Panc1 (cell line): Measurements from ENCODE around the gene SMARCA2. TPM values are rescaled to one million over a fixed set of nuclear protein-coding genes. Genes with fewer than 3 reads are reported as not detected.

Experiments
- ATAC-seq: fragments of 200-7000 bp; cut with Tn5 transposase; 2 replicates; pipeline ENCODE4 v1.9.1; 2020; ENCODE audit warnings: mild to moderate bottlenecking, moderate library complexity
- BruUV-seq: library from RNA; stranded (reverse); fragments of 400-500 nt; replicated peaks from 2 replicates; lab custom pipeline; 2021; lab: Mats Ljungman, UMichigan
- CTCF ChIA-PET: fragments of 300-600 bp; sonication (Branson Sonifier 250); formaldehyde crosslinking; loops from one replicate; lab custom pipeline; 2022; ENCODE audit warnings: antibody characterized with exemption; lab: Charles Lee
- POLR2A ChIA-PET: fragments of 300-600 bp; sonication (Branson Sonifier 250); formaldehyde crosslinking; loops from one replicate; lab custom pipeline; 2022; ENCODE audit warnings: antibody characterized with exemption; lab: Charles Lee
- DNase-seq: peaks from one replicate; pipeline ENCODE4 v3.0.0-alpha.2; 2010; ENCODE audit warnings: low read depth, low spot score
- H3K27ac ChIP-seq: 2 replicates; pipeline ENCODE4 v1.5.1; 2011; ENCODE audit warnings: mild to moderate bottlenecking, low read length, inconsistent platforms
- H3K27me3 ChIP-seq: fragments of 200-500 bp; sonication (Bioruptor generic); 2 replicates; pipeline ENCODE4 v1.6.0; 2014; ENCODE audit warnings: low read length, inconsistent platforms; ENCODE audit not compliant: control insufficient read depth, insufficient read depth
- H3K36me3 ChIP-seq: fragments of 200-500 bp; sonication (Bioruptor generic); 2 replicates; pipeline ENCODE4 v1.5.1; 2014; ENCODE audit warnings: inconsistent platforms, mild to moderate bottlenecking, low read length, moderate library complexity; ENCODE audit not compliant: control insufficient read depth, insufficient read depth
- H3K4me1 ChIP-seq: 2 replicates; pipeline ENCODE4 v1.5.1; 2011; ENCODE audit warnings: inconsistent platforms, mild to moderate bottlenecking, low read length, moderate library complexity; ENCODE audit not compliant: control insufficient read depth, insufficient read depth
- H3K4me3 ChIP-seq, 2 experiments: 2 replicates each; pipeline ENCODE4 v1.5.1; 2011 to 2012; ENCODE audit warnings: low read depth in 2 of 2, low read length in 2 of 2, mild to moderate bottlenecking in 2 of 2, inconsistent platforms in 1 of 2, moderate library complexity in 1 of 2
- H3K9me3 ChIP-seq: fragments of 200-500 bp; sonication (Bioruptor generic); 2 replicates; pipeline ENCODE4 v1.5.1; 2014; ENCODE audit warnings: low read depth, mild to moderate bottlenecking, inconsistent platforms, low read length, moderate library complexity; ENCODE audit not compliant: control insufficient read depth, insufficient read depth
- CTCF ChIP-seq: fragments of 450-650 bp; IDR thresholded peaks from 2 replicates; pipeline ENCODE4 v1.5.1; 2017; ENCODE audit warnings: mild to moderate bottlenecking
- POLR2AphosphoS5 ChIP-seq: IDR thresholded peaks from 2 replicates; pipeline ENCODE4 v1.6.1; 2012; ENCODE audit warnings: mild to moderate bottlenecking, low read depth, low read length, moderate library complexity
- REST ChIP-seq, 2 experiments: IDR thresholded peaks; 2 replicates each; pipeline ENCODE4 v1.6.1; 2011 to 2012; ENCODE audit warnings: low read depth in 2 of 2, control low read depth in 1 of 2, low read length in 1 of 2, mild to moderate bottlenecking in 1 of 2, moderate library complexity in 1 of 2; ENCODE audit not compliant: insufficient read depth in 1 of 2
- SIN3A ChIP-seq: IDR thresholded peaks from 2 replicates; pipeline ENCODE4 v1.6.1; 2012; ENCODE audit warnings: low read depth, mild to moderate bottlenecking, low read length, moderate library complexity, borderline replicate concordance; ENCODE audit not compliant: insufficient read depth
- TCF7L2 ChIP-seq: IDR thresholded peaks from 2 replicates; pipeline ENCODE4 v1.6.1; 2011; ENCODE audit warnings: mild to moderate bottlenecking, low read depth, low read length, inconsistent platforms
- in situ Hi-C: cut with HindIII; loops from 2 replicates; pipeline ENCODE4 v1.10.0; 2016; ENCODE audit warnings: low sequenced_read_pairs, low pct_unique_long_range_greater_than_20kb
- intact Hi-C: fragments of 100-400 bp; cut with micrococcal nuclease; formaldehyde crosslinking; loops from one replicate; pipeline ENCODE4 v1.10.0; 2022; ENCODE audit not compliant: unreplicated experiment
- total RNA-seq: library from RNA; stranded (reverse); gene quantifications from one replicate; pipeline ENCODE4 v1.2.1, GENCODE V29; 2021; ENCODE audit not compliant: unreplicated experiment

The SMARCA2 gene
- total RNA-seq, 1 experiment from 2014 or later = 13.3 TPM

- Histone ChIP-seq H3K27me3 (no peaks in the 10 kb centered on the region), H3K4me3 (no peak overlapping the region), H3K4me1 (no peaks in the 10 kb centered on the region), H3K36me3 (no peaks in the 10 kb centered on the region), H3K27ac (no peak overlapping the region), H3K9me3 (no peaks in the 10 kb centered on the region)
- POLR2A ChIA-PET = no interaction called here
- BruUV-seq = no TSS peak
- ATAC-seq (no peak), DNase-seq (no peak)
- in situ Hi-C loops (no loop called here), intact Hi-C loops (no loop called here)
- no peak for TF ChIP-seq TCF7L2
- no peak for TF ChIP-seq REST (IDR thresholded peaks at IDR 0.05; ENCODE audit: insufficient read depth in 1 of 2, low read depth in 2 of 2, low read length in 1 of 2)
- TF ChIP-seq POLR2AphosphoS5 = no peak
- CTCF ChIA-PET = no interaction called here
These were observed 50.6 kb downstream of the SMARCA2 start for GRCh38 chr9:2065704-2066103.

- Histone ChIP-seq H3K36me3 (no peaks in the 10 kb centered on the region), H3K9me3 (no peaks in the 10 kb centered on the region), H3K27ac (no peak overlapping the region), H3K4me1 (no peaks in the 10 kb centered on the region), H3K4me3 (no peak overlapping the region), H3K27me3 (no peaks in the 10 kb centered on the region)
- ATAC-seq = no peak
- POLR2A ChIA-PET = no interaction called here
- TF ChIP-seq REST (IDR thresholded peaks at IDR 0.05; ENCODE audit: insufficient read depth in 1 of 2, low read depth in 2 of 2, low read length in 1 of 2) = no peak
- no peak for TF ChIP-seq TCF7L2
- TF ChIP-seq CTCF = no peak
- no peak for TF ChIP-seq POLR2AphosphoS5
- no peak for TF ChIP-seq SIN3A
- in situ Hi-C loops (no loop called here), intact Hi-C loops (no loop called here)
- no peak for DNase-seq
- no TSS peak for BruUV-seq
- CTCF ChIA-PET = no interaction called here
These were observed 51.4 kb downstream of the SMARCA2 start for GRCh38 chr9:2066312-2067273.
